Panc1 (cell line): Measurements from ENCODE around the gene OR1E1. TPM values are rescaled to one million over a fixed set of nuclear protein-coding genes. Genes with fewer than 3 reads are reported as not detected.
A peak's percentile ranks its signal among the peaks of the same experiment; 100 is the strongest.
"Not testable (repeated sequence)": the region's sequence is repeated elsewhere in the genome, so short reads cannot be mapped to it uniquely, and the experiment has no call there.

Source experiments
- ATAC-seq: fragments of 200-7000 bp; cut with Tn5 transposase; 2 replicates; pipeline ENCODE4 v1.9.1; 2020; ENCODE audit warnings: mild to moderate bottlenecking, moderate library complexity
- BruUV-seq: library from RNA; stranded (reverse); fragments of 400-500 nt; replicated peaks from 2 replicates; lab custom pipeline; 2021; lab: Mats Ljungman, UMichigan
- CTCF ChIA-PET: fragments of 300-600 bp; sonication (Branson Sonifier 250); formaldehyde crosslinking; loops from one replicate; lab custom pipeline; 2022; ENCODE audit warnings: antibody characterized with exemption; lab: Charles Lee
- POLR2A ChIA-PET: fragments of 300-600 bp; sonication (Branson Sonifier 250); formaldehyde crosslinking; loops from one replicate; lab custom pipeline; 2022; ENCODE audit warnings: antibody characterized with exemption; lab: Charles Lee
- DNase-seq: peaks from one replicate; pipeline ENCODE4 v3.0.0-alpha.2; 2010; ENCODE audit warnings: low read depth, low spot score
- H3K27ac ChIP-seq: 2 replicates; pipeline ENCODE4 v1.5.1; 2011; ENCODE audit warnings: mild to moderate bottlenecking, low read length, inconsistent platforms
- H3K27me3 ChIP-seq: fragments of 200-500 bp; sonication (Bioruptor generic); 2 replicates; pipeline ENCODE4 v1.6.0; 2014; ENCODE audit warnings: low read length, inconsistent platforms; ENCODE audit not compliant: control insufficient read depth, insufficient read depth
- H3K36me3 ChIP-seq: fragments of 200-500 bp; sonication (Bioruptor generic); 2 replicates; pipeline ENCODE4 v1.5.1; 2014; ENCODE audit warnings: inconsistent platforms, mild to moderate bottlenecking, low read length, moderate library complexity; ENCODE audit not compliant: control insufficient read depth, insufficient read depth
- H3K4me1 ChIP-seq: 2 replicates; pipeline ENCODE4 v1.5.1; 2011; ENCODE audit warnings: inconsistent platforms, mild to moderate bottlenecking, low read length, moderate library complexity; ENCODE audit not compliant: control insufficient read depth, insufficient read depth
- H3K4me3 ChIP-seq, 2 experiments: 2 replicates each; pipeline ENCODE4 v1.5.1; 2011 to 2012; ENCODE audit warnings: low read depth in 2 of 2, low read length in 2 of 2, mild to moderate bottlenecking in 2 of 2, inconsistent platforms in 1 of 2, moderate library complexity in 1 of 2
- H3K9me3 ChIP-seq: fragments of 200-500 bp; sonication (Bioruptor generic); 2 replicates; pipeline ENCODE4 v1.5.1; 2014; ENCODE audit warnings: low read depth, mild to moderate bottlenecking, inconsistent platforms, low read length, moderate library complexity; ENCODE audit not compliant: control insufficient read depth, insufficient read depth
- CTCF ChIP-seq: fragments of 450-650 bp; IDR thresholded peaks from 2 replicates; pipeline ENCODE4 v1.5.1; 2017; ENCODE audit warnings: mild to moderate bottlenecking
- POLR2AphosphoS5 ChIP-seq: IDR thresholded peaks from 2 replicates; pipeline ENCODE4 v1.6.1; 2012; ENCODE audit warnings: mild to moderate bottlenecking, low read depth, low read length, moderate library complexity
- REST ChIP-seq, 2 experiments: IDR thresholded peaks; 2 replicates each; pipeline ENCODE4 v1.6.1; 2011 to 2012; ENCODE audit warnings: low read depth in 2 of 2, control low read depth in 1 of 2, low read length in 1 of 2, mild to moderate bottlenecking in 1 of 2, moderate library complexity in 1 of 2; ENCODE audit not compliant: insufficient read depth in 1 of 2
- SIN3A ChIP-seq: IDR thresholded peaks from 2 replicates; pipeline ENCODE4 v1.6.1; 2012; ENCODE audit warnings: low read depth, mild to moderate bottlenecking, low read length, moderate library complexity, borderline replicate concordance; ENCODE audit not compliant: insufficient read depth
- TCF7L2 ChIP-seq: IDR thresholded peaks from 2 replicates; pipeline ENCODE4 v1.6.1; 2011; ENCODE audit warnings: mild to moderate bottlenecking, low read depth, low read length, inconsistent platforms
- in situ Hi-C: cut with HindIII; loops from 2 replicates; pipeline ENCODE4 v1.10.0; 2016; ENCODE audit warnings: low sequenced_read_pairs, low pct_unique_long_range_greater_than_20kb
- intact Hi-C: fragments of 100-400 bp; cut with micrococcal nuclease; formaldehyde crosslinking; loops from one replicate; pipeline ENCODE4 v1.10.0; 2022; ENCODE audit not compliant: unreplicated experiment
- total RNA-seq: library from RNA; stranded (reverse); gene quantifications from one replicate; pipeline ENCODE4 v1.2.1, GENCODE V29; 2021; ENCODE audit not compliant: unreplicated experiment

OR1E1 gene
- total RNA-seq, 1 experiment from 2014 or later, result not detected

- DNase-seq, in situ Hi-C loops, H3K4me3 ChIP-seq, H3K27me3 ChIP-seq, H3K4me1 ChIP-seq, intact Hi-C loops, BruUV-seq, CTCF ChIA-PET, H3K36me3 ChIP-seq, POLR2A ChIA-PET, ATAC-seq, H3K9me3 ChIP-seq, H3K27ac ChIP-seq: not testable (repeated sequence)
- TF ChIP-seq REST (IDR thresholded peaks at IDR 0.05; ENCODE audit: insufficient read depth in 1 of 2, low read depth in 2 of 2, low read length in 1 of 2), result peak; percentile 76 to 77; a peak in 3 of 4 replicates
These were observed 409 bp downstream of the OR1E1 start for GRCh38 chr17:3397801-3398200.

- H3K4me3 ChIP-seq, result no peak overlapping the region
- POLR2A ChIA-PET, result interaction anchor here (0.7 kb wide), 1 partner anchor 21 kb away, joined by 3 read pairs; no protein-coding TSS in a partner anchor
- H3K9me3 ChIP-seq, result 0 out of 2 replicates have a peak, but pooled peaks cover 3% of the 10 kb centered on the region
- ATAC-seq (no peak), DNase-seq (no peak)
- H3K27ac ChIP-seq, result no peak overlapping the region
- no peak for TF ChIP-seq SIN3A
- TF ChIP-seq CTCF, result no peak
- TF ChIP-seq TCF7L2, result no peak
- TF ChIP-seq REST (IDR thresholded peaks at IDR 0.05; ENCODE audit: insufficient read depth in 1 of 2, low read depth in 2 of 2, low read length in 1 of 2), result no peak
- TF ChIP-seq POLR2AphosphoS5, result no peak
- no peaks in the 10 kb centered on the region for H3K4me1 ChIP-seq
- no TSS peak for BruUV-seq
- H3K36me3 ChIP-seq, result no peaks in the 10 kb centered on the region
- CTCF ChIA-PET, result no interaction called here
- in situ Hi-C loops (no loop called here), intact Hi-C loops (no loop called here)
- no peaks in the 10 kb centered on the region for H3K27me3 ChIP-seq
These were observed 8.4 kb downstream of the OR1E1 start for GRCh38 chr17:3389791-3390190.
